Upper lobe of left lung (tissue), 4 donors: Measurements from ENCODE around the gene KRT85.

Source experiments
- EP300 ChIP-seq, 4 donors: sonication (generic); formaldehyde crosslinking; IDR thresholded peaks; one replicate each; pipeline ENCODE4 v1.5.1; 2017; ENCODE audit warnings: antibody characterized with exemption in 4 of 4, control low read depth in 2 of 4
- POLR2A ChIP-seq, 4 donors: fragments of 450-650 bp; IDR thresholded peaks; one replicate each; pipeline ENCODE4 v1.5.1; 2016 to 2017; ENCODE audit warnings: antibody characterized with exemption in 4 of 4, mild to moderate bottlenecking in 2 of 4
- TF ChIP-seq, protein P1 (sequence below), 6 experiments: fragments of 450-650 bp in 4 of 6; fragments of 200-600 bp in 2 of 6; sonication (generic) in 2 of 6; IDR thresholded peaks; one replicate each; pipeline ENCODE4 v1.5.1; 2016 to 2019; ENCODE audit warnings: antibody characterized with exemption in 6 of 6

DNA sequence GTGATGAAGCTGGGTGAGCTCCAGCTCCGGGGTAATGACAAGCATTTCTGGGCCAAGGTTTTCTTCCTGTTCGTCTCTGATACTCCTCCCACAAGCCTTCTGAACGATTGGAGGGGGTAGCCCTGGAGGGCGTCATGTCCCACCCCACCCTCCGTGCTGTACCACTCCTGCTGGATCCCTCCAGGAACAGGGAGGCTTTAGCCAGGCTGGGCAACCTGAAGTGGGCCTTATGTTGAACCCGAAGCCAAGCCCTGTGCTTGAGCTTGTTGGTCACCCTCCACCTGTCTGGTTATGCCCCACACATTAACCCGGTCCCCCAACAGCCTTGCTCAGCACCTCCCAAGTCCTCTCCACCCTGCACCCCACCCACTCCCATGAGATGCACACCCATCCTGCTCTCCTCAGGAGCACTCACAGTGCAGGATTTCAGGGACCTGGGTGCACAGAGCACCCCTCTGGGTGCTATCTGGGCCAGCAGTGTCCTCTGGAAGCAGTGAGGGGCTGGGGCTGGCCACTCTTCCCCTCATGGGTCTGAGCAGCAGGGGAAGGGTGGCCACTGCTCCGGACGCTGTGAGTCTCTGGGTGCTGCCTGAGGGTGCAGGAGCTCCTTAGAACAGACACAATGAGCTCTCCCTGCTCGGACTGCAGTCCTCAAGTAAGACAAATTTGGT, 39.3 kb downstream of the KRT85 start:
- TF ChIP-seq POLR2A (IDR thresholded peaks at IDR 0.05) (no peak), EP300 (IDR thresholded peaks at IDR 0.05) (no peak)
- TF ChIP-seq, protein P1, sequence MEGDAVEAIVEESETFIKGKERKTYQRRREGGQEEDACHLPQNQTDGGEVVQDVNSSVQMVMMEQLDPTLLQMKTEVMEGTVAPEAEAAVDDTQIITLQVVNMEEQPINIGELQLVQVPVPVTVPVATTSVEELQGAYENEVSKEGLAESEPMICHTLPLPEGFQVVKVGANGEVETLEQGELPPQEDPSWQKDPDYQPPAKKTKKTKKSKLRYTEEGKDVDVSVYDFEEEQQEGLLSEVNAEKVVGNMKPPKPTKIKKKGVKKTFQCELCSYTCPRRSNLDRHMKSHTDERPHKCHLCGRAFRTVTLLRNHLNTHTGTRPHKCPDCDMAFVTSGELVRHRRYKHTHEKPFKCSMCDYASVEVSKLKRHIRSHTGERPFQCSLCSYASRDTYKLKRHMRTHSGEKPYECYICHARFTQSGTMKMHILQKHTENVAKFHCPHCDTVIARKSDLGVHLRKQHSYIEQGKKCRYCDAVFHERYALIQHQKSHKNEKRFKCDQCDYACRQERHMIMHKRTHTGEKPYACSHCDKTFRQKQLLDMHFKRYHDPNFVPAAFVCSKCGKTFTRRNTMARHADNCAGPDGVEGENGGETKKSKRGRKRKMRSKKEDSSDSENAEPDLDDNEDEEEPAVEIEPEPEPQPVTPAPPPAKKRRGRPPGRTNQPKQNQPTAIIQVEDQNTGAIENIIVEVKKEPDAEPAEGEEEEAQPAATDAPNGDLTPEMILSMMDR (IDR thresholded peaks at IDR 0.05), result no peak
